GM21360 (cell line): Measurements from ENCODE around the gene DENND4C.
"Not testable (repeated sequence)": the region's sequence is repeated elsewhere in the genome, so short reads cannot be mapped to it uniquely, and the experiment has no call there.

ENCODE experiments used
- ATAC-seq: cut with Tn5 transposase; IDR thresholded peaks from one replicate; pipeline ENCODE4 v1.9.1; 2021; ENCODE audit warnings: mild to moderate bottlenecking, moderate library complexity; ENCODE audit not compliant: unreplicated experiment

The DENND4C gene

DNA sequence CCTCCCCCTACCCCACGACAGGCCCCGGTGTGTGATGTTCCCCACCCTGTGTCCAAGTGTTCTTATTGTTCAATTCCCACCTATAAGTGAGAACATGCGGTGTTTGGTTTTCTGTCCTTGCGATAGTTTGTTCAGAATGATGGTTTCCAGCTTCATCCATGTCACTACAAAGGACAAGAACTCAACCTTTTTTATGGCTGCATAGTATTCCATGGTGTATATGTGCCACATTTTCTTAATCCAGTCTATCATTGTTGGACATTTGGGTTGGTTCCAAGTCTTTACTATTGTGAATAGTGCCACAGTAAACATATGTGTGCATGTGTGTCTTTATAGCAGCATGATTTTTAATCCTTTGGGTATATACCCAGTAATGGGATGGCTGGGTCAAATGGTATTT lies 35.1 kb downstream of the DENND4C start:
- ATAC-seq, result not testable (repeated sequence)

- ATAC-seq, result not testable (repeated sequence)
These were observed 36.4 kb downstream of the DENND4C start for GRCh38 chr9:19266778-19267384.

DNA sequence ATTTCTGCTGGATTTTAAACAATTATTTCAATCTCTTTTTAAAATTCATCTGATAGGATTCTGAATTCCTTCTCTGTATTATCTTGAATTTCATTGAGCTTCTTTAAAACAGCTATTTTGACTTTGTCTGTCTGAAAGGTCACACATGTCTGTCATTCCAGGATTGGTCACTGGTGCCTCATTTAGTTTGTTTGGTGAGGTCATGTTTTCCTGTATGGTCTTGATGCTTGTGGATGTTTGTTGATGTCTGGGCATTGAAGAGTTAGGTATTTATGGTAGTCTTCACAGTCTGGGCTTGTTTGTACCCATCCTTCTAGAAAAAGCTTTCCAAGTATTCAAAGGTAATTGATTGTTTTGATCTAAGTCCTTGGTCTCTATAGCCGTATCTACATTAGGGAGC lies 39.1 kb downstream of the DENND4C start:
- ATAC-seq, result no peak

- ATAC-seq, result no peak
These were observed 40.0 kb downstream of the DENND4C start for GRCh38 chr9:19270421-19270949.

- no peak for ATAC-seq
These were observed 40.6 kb downstream of the DENND4C start for GRCh38 chr9:19271081-19271480.

- no peak for ATAC-seq
These were observed 51.3 kb downstream of the DENND4C start for GRCh38 chr9:19281801-19282200.

DNA sequence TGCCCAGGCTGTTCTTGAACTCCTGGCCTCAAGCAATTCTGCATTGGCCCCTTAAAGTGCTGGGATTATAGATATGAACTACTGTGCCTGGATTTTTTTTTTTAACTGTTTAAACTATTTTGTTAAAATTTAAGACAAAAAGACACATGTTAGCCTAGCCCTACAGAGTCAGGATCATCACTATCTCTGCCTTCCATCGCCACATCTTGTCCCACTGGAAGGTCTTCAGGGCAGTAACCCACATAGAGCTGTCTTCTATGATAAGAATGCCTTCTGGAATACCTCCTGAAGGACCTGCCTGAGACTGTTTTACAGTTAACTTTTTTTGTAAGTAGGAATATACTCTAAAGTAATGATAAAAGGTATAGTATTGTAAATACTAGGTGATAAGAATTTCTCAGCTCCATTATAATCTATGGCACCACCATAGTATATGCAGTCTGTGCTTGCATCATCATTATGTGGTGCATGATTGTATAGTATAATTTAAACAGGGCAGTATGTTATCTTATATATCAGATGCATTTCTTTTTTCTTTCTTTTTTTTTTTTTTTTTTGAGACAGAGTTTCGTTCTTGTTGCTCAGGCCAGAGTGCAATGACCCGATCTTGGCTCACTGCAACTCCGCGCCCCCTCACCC lies 52.7 kb downstream of the DENND4C start:
- ATAC-seq, result no peak

DNA sequence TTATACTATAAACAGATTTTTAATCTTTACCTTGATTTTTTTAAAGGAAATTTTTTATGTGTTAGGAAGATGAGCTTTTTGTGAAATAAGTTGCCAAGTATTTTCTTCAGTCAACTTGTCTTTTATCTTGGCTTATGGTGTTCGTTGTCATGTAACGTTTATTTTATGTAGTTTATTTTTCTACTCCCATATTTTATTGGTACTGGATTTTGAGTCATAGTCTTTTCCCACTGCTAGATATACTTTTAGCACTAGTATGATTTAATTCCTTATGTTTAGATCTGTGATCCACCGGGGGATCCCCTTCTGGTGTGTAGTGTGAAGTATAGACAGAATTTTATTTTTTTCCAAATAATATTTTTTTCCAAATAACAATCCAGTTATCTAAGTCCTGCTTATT lies 54.2 kb downstream of the DENND4C start:
- ATAC-seq, result no peak

DNA sequence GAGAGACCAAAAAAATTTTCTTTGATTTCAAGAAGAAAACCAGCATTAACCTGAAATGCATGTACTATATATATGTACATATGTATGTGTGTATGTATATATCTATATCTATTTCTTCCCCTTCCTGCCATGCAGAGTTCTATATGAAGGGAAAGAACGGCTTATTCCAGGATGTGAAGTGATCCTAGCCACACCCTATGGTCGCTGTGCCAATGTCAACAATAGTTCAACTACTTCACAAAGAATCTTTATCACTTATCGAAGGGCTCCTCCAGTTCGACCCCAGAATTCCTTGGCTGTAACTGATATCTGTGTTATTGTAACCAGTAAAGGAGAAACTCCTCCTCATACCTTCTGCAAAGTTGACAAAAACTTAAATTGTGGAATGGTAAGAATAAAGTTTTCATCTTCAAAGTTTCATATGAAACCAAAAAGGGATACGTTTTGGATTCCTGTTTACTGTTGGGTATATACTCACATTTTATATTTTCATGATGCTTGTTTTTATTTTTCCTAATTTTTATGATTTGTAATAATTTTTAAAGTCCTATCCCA lies 56.2 kb downstream of the DENND4C start:
- no peak for ATAC-seq

GRCh38 chr9:19288081-19288480 lies 57.6 kb downstream of the DENND4C start:
- ATAC-seq, result no peak

GRCh38 chr9:19290103-19290502 lies 59.6 kb downstream of the DENND4C start:
- no peak for ATAC-seq

DNA sequence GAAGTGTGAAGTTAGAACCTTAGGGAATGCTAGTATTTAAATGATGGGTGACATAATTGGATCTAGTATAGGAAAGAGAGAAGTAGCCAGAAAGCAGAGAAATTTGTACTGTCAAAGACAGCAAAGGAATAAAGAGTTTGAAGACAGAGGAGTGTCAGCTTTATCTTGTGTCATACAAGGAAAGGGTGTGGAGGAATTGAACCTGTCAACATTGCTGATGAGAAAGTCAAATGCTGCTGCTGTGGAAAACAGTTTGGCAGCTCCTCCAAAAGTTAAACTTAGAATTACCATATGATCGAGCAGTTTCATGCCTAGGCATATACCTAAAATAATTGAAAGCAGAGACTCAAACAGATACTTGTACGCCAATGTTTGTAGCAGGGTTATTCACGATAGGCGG lies 63.7 kb downstream of the DENND4C start:
- ATAC-seq, result no peak

GRCh38 chr9:19298436-19299000 lies 68.0 kb downstream of the DENND4C start:
- ATAC-seq, result no peak

DNA sequence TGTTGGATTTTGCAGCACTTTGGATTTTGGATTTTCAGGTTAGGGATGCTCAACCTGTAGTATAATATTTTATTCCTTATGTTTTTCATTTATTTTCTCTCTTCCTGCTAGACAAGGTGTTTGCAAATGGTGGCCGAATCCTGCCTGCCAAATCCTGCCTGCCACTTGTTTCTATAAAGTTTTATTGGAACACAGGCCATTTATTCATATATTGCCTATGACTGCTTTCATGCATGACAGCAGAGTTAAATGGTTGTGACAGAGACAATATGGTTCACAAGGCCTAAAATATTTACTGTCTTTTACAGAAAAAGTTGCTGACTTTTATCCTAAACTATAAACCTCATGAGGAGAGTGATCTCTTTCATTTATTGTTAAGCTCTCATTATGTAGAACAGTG lies 72.7 kb downstream of the DENND4C start:
- no peak for ATAC-seq

DNA sequence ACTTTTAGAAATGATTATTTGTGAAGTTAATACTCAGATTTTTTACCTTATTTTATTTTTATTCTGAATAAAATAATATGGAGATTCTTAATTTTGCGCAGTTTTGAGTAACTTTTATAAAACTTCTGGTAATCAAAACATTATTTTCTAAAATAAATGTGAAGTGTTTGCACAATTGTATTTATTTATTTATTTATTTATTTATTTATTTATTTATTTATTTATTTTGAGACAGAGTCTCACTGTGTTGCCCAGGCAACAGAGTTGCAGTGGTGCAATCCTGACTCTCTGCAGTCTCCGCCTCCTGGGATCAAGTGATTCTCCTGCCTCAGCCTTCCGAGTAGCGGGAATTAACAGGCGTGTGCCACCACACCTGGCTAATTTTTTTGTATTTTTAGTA lies 76.1 kb downstream of the DENND4C start:
- ATAC-seq, result no peak

- ATAC-seq, result no peak
These were observed 79.8 kb downstream of the DENND4C start for GRCh38 chr9:19310246-19310645.

- ATAC-seq, result no peak
These were observed 83.1 kb downstream of the DENND4C start for GRCh38 chr9:19313573-19313972.

GRCh38 chr9:19320495-19320894 lies 90.0 kb downstream of the DENND4C start:
- ATAC-seq, result no peak

GRCh38 chr9:19331877-19332276 lies 101.4 kb downstream of the DENND4C start:
- no peak for ATAC-seq

DNA sequence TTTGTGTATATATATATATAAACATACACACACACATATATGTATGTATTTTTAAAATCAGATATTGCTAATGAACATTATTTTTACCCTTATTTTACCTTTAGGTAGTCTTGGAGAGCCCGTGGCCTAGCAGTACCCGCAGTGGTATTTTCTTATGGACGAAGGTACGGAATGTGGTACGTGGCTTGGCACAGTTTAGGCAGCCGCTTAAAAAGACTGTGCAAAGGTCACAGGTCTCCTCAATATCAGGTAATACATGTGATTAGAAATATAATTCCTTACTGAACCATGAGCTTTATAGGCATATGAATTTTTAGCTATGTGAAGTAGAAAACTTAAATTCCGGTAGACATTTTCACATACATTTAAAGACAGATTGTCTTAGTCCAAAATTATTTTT lies 105.7 kb downstream of the DENND4C start:
- ATAC-seq, result no peak

GRCh38 chr9:19342947-19343346 lies 112.5 kb downstream of the DENND4C start:
- no peak for ATAC-seq

- no peak for ATAC-seq
These were observed 128.2 kb downstream of the DENND4C start for GRCh38 chr9:19358701-19359100.
